GM19324 (cell line): ENCODE measurements around the gene PTPRJ.
"Not testable (repeated sequence)": the region's sequence is repeated elsewhere in the genome, so short reads cannot be mapped to it uniquely, and the experiment has no call there.

ENCODE experiments used
- ATAC-seq: cut with Tn5 transposase; IDR thresholded peaks from one replicate; pipeline ENCODE4 v1.9.1; 2021; ENCODE audit warnings: mild to moderate bottlenecking, moderate library complexity; ENCODE audit not compliant: unreplicated experiment, low FRiP score

Gene PTPRJ

GRCh38 chr11:48013269-48013901 is 33.0 kb downstream of the PTPRJ start:
- peak; percentile 68 for ATAC-seq

GRCh38 chr11:48014917-48015316 is 34.6 kb downstream of the PTPRJ start:
- no peak for ATAC-seq

GRCh38 chr11:48017105-48017830 is 36.9 kb downstream of the PTPRJ start:
- ATAC-seq = no peak

- ATAC-seq = no peak
These were observed 37.6 kb downstream of the PTPRJ start for GRCh38 chr11:48017831-48018527.

GRCh38 chr11:48018528-48019216 is 38.3 kb downstream of the PTPRJ start:
- no peak for ATAC-seq

- no peak for ATAC-seq
These were observed 38.8 kb downstream of the PTPRJ start for GRCh38 chr11:48019217-48019584.

GRCh38 chr11:48019595-48019994 is 39.2 kb downstream of the PTPRJ start:
- no peak for ATAC-seq

GRCh38 chr11:48020092-48020755 is 39.9 kb downstream of the PTPRJ start:
- peak; percentile 76 for ATAC-seq

GRCh38 chr11:48021201-48021820 is 41.0 kb downstream of the PTPRJ start:
- not testable (repeated sequence) for ATAC-seq

GRCh38 chr11:48022445-48022844 is 42.1 kb downstream of the PTPRJ start:
- no peak for ATAC-seq

GRCh38 chr11:48023608-48024007 is 43.2 kb downstream of the PTPRJ start:
- not testable (repeated sequence) for ATAC-seq

- no peak for ATAC-seq
These were observed 44.3 kb downstream of the PTPRJ start for GRCh38 chr11:48024635-48025071.

GRCh38 chr11:48025293-48025983 is 45.1 kb downstream of the PTPRJ start:
- no peak for ATAC-seq

- ATAC-seq = no peak
These were observed 45.6 kb downstream of the PTPRJ start for GRCh38 chr11:48025984-48026340.

- no peak for ATAC-seq
These were observed 48.7 kb downstream of the PTPRJ start for GRCh38 chr11:48028914-48029680.

GRCh38 chr11:48029681-48030290 is 49.4 kb downstream of the PTPRJ start:
- no peak for ATAC-seq

- ATAC-seq = no peak
These were observed 51.2 kb downstream of the PTPRJ start for GRCh38 chr11:48031602-48032001.

GRCh38 chr11:48032721-48033120 is 52.4 kb downstream of the PTPRJ start:
- ATAC-seq = no peak
